Naive B cell (primary cell): ENCODE measurements around the gene GDF7. TPM values are rescaled to one million over a fixed set of nuclear protein-coding genes. Genes with fewer than 3 reads are reported as not detected.
A peak's percentile ranks its signal among the peaks of the same experiment; 100 is the strongest.

Experiments used
- ATAC-seq, 2 donors: fragments of 150-1000 bp; cut with Tn5 transposase; 2 replicates each; pipeline ENCODE4 v1.10.0; 2021; ENCODE audit warnings: low read depth in 2 of 2, mild to moderate bottlenecking in 2 of 2, moderate library complexity in 2 of 2
- DNase-seq: peaks from one replicate; pipeline ENCODE4 v3.0.0; 2022
- H3K27ac Mint-ChIP-seq, 6 donors: one replicate each; pipeline ENCODE4 v1.8.0; 2020 to 2022; ENCODE audit warnings: mild to moderate bottlenecking in 6 of 6, mixed read lengths in 6 of 6, moderate library complexity in 5 of 6, inconsistent platforms in 2 of 6
- H3K27me3 Mint-ChIP-seq, 3 donors: one replicate each; pipeline ENCODE4 v1.8.0; 2021 to 2022; ENCODE audit warnings: mixed read lengths in 3 of 3, mild to moderate bottlenecking in 1 of 3
- H3K36me3 Mint-ChIP-seq, 2 donors: one replicate each; pipeline ENCODE4 v1.8.0; 2020 to 2022; ENCODE audit warnings: mixed read lengths in 2 of 2, inconsistent platforms in 1 of 2, mild to moderate bottlenecking in 1 of 2
- H3K4me1 Mint-ChIP-seq, 3 donors: one replicate each; pipeline ENCODE4 v1.8.0; 2020 to 2022; ENCODE audit warnings: mixed read lengths in 3 of 3, inconsistent platforms in 1 of 3, mild to moderate bottlenecking in 1 of 3, moderate library complexity in 1 of 3
- H3K4me3 Mint-ChIP-seq, 8 donors: one replicate each; pipeline ENCODE4 v1.8.0; 2020 to 2022; ENCODE audit warnings: mild to moderate bottlenecking in 8 of 8, mixed read lengths in 8 of 8, moderate library complexity in 8 of 8, inconsistent platforms in 2 of 8
- H3K9me3 Mint-ChIP-seq, 7 donors: one replicate each; pipeline ENCODE4 v1.8.0; 2020 to 2022; ENCODE audit warnings: mixed read lengths in 7 of 7, mild to moderate bottlenecking in 5 of 7, inconsistent platforms in 2 of 7, moderate library complexity in 1 of 7
- polyA plus RNA-seq, 6 donors: library from polyadenylated mRNA; unstranded; fragments of 300-500 nt; fragmentation: Illumina TruSeq; gene quantifications; one replicate each; pipeline ENCODE4 v1.2.3, GENCODE V29; 2021; ENCODE audit warnings: low read depth in 6 of 6

GDF7 gene
- polyA plus RNA-seq, 6 donors from 2014 or later = 0.17 to 0.77 (median 0.34) TPM; not detected in 1

DNA sequence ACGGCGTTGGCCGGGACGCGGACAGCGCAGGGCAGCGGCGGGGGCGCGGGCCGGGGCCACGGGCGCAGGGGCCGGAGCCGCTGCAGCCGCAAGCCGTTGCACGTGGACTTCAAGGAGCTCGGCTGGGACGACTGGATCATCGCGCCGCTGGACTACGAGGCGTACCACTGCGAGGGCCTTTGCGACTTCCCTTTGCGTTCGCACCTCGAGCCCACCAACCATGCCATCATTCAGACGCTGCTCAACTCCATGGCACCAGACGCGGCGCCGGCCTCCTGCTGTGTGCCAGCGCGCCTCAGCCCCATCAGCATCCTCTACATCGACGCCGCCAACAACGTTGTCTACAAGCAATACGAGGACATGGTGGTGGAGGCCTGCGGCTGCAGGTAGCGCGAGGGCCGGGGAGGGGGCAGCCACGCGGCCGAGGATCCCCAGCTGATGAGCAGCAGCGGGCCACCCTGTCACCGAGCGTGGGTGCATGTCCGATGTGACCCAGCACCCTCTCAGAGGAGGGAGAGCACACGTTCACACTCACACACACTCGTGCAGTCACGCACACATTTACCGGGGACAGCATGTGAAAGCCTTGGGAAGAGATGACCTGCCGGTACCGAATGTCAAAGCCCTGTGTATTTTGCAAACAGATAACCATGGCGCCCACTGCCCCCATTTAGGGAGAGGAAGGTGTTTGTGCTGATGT, 4.2 kb downstream of the GDF7 start:
- ATAC-seq (no peak), DNase-seq (no peak)
- Mint-ChIP-seq H3K9me3 (no peaks in the 10 kb centered on the region), H3K27me3 (peaks cover 30 to 66% (median 39%) of the 10 kb centered on the region in 3 donors), H3K4me1 (peaks cover 39 to 68% (median 52%) of the 10 kb centered on the region in 3 donors), H3K4me3 (peak overlapping the region; percentile 15 to 83 (median 34)), H3K36me3 (no peaks in the 10 kb centered on the region), H3K27ac (peak overlapping the region in 1 of 6 donors; percentile 41)

DNA sequence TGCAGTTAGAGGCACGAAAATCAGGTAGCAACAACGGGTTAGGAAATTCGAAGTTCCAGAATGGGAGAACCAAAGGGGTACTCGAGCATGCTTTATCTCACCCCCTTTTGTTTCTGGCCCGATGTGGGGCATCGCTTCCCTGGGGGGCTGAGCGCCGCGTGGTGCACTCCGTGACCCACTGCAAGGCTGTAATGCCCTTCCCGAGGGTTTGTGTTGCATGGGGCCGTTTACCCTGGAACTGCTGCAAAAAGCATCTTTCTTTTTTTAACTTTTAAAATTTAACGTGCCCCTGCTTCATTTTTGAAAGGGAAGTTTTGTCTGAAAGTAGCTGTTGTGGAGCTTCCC, 4.8 kb downstream of the GDF7 start:
- Mint-ChIP-seq H3K4me1 (peaks cover 41 to 69% (median 56%) of the 10 kb centered on the region in 3 donors), H3K4me3 (peak overlapping the region in 4 of 8 donors; percentile 33 to 86 (median 77)), H3K36me3 (no peaks in the 10 kb centered on the region), H3K9me3 (no peaks in the 10 kb centered on the region), H3K27ac (peak overlapping the region in 1 of 6 donors; percentile 82), H3K27me3 (peaks cover 26 to 62% (median 36%) of the 10 kb centered on the region in 3 donors)
- ATAC-seq = no peak
- DNase-seq = no peak

DNA sequence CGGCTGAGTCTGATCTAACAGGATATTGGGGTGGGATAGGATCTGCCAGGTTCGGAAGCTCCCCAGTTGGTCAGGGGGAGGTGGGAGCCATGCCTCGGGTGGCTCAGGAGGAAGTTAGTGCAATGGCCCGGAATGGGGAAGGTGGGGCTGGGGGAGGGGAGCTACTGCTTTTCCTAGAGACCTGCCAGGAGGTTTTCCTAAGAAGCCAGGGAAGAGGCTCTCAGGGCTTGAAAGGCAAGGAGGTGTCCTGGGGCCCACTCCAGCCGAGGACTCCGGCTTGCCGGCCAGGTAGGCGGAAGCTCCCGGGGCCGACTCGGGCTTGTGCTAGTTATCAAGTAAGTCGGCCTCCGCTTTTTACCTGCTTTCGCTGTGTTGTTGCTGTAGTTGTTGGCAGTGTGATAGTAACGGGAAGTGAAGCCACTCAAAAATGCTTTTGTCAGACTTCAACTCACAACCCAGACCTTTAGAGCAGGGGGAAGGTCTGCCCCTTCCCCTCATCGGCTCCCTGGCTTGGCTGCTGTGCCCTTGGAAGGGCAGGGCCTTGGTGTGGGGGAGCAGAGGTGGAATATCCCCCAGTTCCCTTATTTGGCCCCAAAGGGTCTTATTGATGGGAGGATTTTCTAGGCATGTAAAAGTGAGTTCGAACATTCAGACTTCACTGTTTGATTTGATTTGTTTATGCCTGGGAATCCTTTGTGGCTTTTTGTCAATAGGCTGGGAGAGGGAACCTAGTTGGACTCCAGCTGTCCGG, 5.4 kb downstream of the GDF7 start:
- Mint-ChIP-seq H3K27ac (peak overlapping the region in 5 of 6 donors; percentile 19 to 92 (median 80)), H3K36me3 (no peaks in the 10 kb centered on the region), H3K4me3 (peak overlapping the region in 6 of 8 donors; percentile 33 to 86 (median 65)), H3K4me1 (peaks cover 44 to 76% (median 58%) of the 10 kb centered on the region in 3 donors), H3K9me3 (no peaks in the 10 kb centered on the region), H3K27me3 (peaks cover 26 to 62% (median 36%) of the 10 kb centered on the region in 3 donors)
- DNase-seq = no peak
- ATAC-seq = no peak

DNA sequence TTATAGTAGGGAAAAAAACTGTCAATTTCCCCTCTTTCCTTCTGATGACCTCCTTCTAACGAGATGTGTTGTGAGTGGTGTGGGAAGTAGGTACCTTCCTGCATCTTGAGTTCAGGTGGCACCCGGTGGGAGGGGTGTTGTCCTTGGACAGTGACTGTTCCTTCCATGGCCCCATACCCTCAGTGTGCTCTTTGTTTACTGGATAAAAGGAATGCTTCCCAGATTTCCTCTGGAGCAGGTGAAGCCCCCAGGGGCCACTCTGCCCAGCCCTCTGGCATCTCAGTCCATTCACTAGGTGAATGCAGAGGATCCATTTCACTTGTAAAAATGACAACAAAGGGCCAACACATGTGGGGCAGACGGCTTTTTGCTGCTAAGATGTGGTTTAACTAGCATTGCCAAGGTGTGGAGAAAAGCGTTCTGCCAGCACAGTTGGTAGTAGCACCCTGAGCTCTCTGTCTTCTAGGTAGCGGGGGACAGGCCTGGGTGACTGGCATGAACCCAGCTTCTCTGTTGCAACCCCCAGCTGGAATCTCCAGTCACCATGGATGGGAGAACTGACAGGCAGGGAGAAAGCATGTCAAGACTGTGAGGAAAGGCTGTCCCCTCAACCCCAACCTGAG, 6.9 kb downstream of the GDF7 start:
- H3K4me3 Mint-ChIP-seq = no peak overlapping the region
- no peaks in the 10 kb centered on the region for H3K9me3 Mint-ChIP-seq
- peaks cover 14 to 49% (median 29%) of the 10 kb centered on the region in 3 donors for H3K27me3 Mint-ChIP-seq
- no peaks in the 10 kb centered on the region for H3K36me3 Mint-ChIP-seq
- ATAC-seq (no peak), DNase-seq (no peak)
- peak overlapping the region in 1 of 6 donors; percentile 74 for H3K27ac Mint-ChIP-seq
- H3K4me1 Mint-ChIP-seq = peaks cover 37 to 66% (median 52%) of the 10 kb centered on the region in 3 donors

DNA sequence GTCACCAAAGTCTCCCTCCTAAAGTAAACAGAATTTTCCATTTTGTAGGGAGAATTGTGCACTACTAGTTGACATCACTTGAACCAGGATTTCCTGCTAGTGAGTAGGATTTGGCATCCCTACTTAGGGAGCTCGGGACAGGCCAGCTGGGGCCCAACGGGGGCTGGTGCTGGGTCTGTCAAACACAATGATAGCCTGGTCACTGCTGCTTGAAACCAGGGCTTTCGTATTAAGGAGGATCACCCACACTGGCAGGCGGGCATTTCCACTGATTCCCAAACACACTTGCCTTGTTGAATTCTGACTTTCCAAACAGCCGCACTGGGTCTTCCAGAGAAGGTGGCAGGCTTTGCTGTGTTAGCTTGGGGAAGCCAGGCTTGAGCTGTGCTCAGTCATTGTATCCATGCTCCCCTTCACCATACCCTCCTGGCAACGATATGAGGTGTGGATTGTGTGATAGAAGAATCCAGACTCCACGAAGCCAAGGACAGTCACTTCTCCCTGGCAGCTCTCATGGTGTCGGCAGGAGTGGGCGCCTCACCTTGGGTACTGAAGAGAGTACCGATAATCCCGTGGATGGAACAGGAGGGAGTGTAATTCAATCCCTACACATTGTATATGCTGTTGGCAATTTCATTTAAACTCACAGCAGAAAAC, 7.5 kb downstream of the GDF7 start:
- Mint-ChIP-seq H3K9me3 (no peaks in the 10 kb centered on the region), H3K4me1 (peaks cover 36 to 60% (median 48%) of the 10 kb centered on the region in 3 donors), H3K4me3 (no peak overlapping the region), H3K27ac (peak overlapping the region in 2 of 6 donors; percentile 63 to 74), H3K36me3 (no peaks in the 10 kb centered on the region), H3K27me3 (peaks cover 13 to 43% (median 23%) of the 10 kb centered on the region in 3 donors)
- ATAC-seq (no peak), DNase-seq (no peak)

DNA sequence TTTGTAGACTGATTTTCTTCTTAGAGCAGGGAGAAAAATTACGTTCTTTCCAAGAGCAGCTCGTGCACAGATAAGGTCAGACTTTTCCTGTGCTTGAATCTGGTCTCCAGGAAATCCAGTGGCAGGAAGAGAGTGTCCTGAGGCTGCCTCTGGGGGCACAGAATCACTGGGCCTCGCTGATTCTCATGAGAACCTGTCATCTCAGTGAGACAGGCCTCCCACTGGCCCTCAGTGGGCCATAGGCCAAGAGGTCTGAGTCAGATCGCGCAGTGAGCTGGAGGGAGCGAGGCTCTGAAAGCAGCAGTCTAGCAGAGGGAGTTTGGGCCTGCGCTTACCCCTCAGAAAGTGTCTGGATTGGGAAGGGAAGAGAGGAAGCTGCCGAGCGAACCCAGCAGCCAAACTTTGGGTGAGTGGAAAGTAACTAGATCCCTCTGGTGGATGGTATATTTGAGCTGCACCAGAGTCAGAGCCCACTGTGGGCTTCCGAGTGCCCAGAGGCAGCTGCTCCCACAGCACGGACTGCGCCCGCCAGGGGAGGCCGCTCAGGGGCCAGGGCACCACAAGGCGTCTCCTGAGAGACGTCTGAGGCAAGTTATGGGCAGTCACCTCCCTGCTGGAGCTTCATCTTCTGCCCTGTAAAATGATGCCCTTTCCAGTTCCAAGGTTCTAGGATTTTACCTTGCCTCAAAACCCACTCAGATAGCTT, 8.2 kb downstream of the GDF7 start:
- no peak for DNase-seq
- Mint-ChIP-seq H3K27me3 (peaks cover 8 to 36% (median 18%) of the 10 kb centered on the region in 3 donors), H3K36me3 (no peaks in the 10 kb centered on the region), H3K27ac (peak overlapping the region in 4 of 6 donors; percentile 50 to 86 (median 68)), H3K9me3 (no peaks in the 10 kb centered on the region), H3K4me1 (peaks cover 32 to 53% (median 42%) of the 10 kb centered on the region in 3 donors), H3K4me3 (peak overlapping the region in 3 of 8 donors; percentile 50 to 76 (median 57))
- ATAC-seq = no peak

DNA sequence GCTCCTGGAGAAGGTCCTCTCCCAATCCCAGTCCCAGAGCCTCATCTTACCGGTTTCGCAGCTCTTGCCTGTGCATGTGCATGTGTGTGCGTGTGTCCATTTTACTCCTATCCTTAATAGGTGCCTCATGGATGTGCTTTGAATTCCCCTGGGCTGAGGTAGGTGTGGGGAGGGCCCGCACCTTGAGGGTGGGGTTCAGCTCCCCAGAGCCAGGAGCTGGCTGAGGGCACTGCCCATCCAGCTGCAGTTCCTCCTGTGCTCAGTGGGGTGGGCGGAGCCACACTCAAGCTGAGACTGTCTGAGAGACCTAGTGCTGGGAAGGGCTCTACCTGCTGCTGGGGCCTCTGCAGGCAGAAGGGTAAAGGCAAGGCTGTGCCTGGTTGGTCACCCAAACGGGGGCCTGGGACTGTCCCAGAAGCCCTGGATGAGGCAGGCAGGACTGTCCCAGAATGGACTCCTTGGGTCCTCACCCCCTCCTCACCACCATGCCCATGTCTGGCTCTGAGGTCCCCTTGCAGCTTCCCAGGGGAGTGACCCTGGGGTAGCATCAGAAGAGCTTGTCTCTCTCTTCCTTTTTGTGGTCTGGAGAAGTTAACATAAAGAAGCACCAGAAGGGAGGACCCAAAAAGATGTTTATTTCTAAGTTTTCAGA, 8.9 kb downstream of the GDF7 start:
- Mint-ChIP-seq H3K36me3 (no peaks in the 10 kb centered on the region), H3K4me1 (peaks cover 32 to 47% (median 42%) of the 10 kb centered on the region in 3 donors), H3K27ac (peak overlapping the region; percentile 57 to 92 (median 70)), H3K4me3 (peak overlapping the region in 5 of 8 donors; percentile 1 to 76 (median 50)), H3K9me3 (no peaks in the 10 kb centered on the region), H3K27me3 (peaks cover 8 to 30% (median 18%) of the 10 kb centered on the region in 3 donors)
- DNase-seq (no peak), ATAC-seq (peak; percentile 70 to 81)

DNA sequence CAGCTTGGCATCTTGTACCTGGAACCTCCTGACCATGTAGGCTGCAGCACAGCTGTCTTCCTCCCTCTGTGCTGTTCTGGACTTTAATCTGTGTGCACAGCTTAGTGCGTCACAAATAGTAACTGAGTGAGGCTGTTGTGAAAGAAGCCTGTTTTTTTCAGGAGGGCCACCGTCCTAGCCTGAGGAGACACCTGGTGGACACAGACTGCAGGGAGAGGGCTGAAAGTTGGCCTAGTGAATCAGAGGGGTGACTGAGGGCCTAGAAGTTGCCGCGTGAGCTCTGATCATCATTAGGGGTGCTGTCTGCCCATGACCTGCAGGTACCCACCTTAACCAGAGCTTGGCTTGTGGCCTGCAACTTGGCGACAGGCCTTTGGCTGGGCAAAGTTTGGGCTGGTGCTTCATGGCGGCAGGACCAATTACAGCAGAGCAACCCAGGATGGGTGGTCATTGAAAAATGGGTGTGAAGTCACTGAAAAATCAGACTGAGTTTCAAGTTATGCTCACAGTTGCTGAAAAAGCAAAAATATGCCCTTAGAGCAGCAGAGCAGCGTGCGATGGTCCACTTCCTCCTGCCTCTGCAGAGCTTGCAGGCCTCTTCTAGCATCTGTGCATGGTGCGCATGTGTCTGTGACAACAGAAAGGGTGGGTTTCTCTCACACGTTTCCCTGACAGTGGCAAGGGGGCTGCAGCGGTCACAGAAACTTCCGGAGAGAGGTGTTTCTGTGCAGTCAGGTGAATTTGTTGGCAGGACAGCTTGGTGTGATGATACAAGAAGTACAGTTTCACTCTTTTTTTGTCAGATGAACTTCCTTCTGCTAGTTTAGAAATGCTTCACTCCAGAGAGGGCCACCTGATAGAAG, 9.6 kb downstream of the GDF7 start:
- peaks cover 2 to 24% (median 13%) of the 10 kb centered on the region in 3 donors for H3K27me3 Mint-ChIP-seq
- no peaks in the 10 kb centered on the region for H3K9me3 Mint-ChIP-seq
- DNase-seq (no peak), ATAC-seq (peak; percentile 72 to 80)
- peaks cover 26 to 41% (median 38%) of the 10 kb centered on the region in 3 donors for H3K4me1 Mint-ChIP-seq
- peaks cover 0 to 4% of the 10 kb centered on the region in 2 donors for H3K36me3 Mint-ChIP-seq
- peak overlapping the region; percentile 47 to 92 (median 73) for H3K27ac Mint-ChIP-seq
- H3K4me3 Mint-ChIP-seq = peak overlapping the region in 5 of 8 donors; percentile 50 to 79 (median 57)

DNA sequence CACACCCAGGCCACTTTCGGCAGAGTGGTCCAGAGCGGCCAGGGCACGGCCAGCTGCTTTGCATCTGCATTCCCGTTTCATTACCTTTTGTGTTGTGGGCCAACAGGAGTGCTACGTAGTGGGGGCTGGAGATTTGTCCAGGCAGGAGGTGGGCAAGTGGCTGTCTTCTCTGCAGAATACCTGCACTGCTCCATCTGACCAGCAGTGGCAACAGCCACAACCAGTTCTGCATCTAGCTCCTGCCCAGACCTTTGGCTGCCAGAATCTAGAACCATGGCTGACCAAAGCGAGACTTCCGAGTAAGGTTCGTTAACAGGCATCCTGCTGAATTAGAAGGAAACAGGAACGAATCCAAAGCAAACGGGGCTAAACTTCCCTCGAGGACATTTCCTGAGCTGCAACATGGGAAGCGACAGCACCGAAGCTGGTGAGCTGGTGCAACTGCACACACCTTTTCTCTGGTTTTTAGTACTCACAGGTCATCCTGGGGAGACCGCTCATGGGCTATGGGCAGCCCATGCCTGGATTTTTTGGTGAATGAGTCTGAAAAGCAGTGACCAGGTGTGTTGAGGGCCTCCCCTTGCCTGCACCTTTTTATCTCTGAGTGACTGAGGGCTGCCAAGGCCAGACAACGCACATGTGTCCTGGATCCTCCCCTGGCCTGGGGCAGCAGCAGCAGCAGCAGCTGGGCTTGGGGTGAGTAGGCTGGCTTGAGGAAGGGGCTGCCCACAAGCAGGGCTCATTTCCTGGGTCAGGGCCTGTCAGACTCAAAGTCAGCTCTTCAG, 10.5 kb downstream of the GDF7 start:
- peak overlapping the region in 5 of 6 donors; percentile 42 to 88 (median 72) for H3K27ac Mint-ChIP-seq
- peaks cover 0 to 15% (median 7%) of the 10 kb centered on the region in 3 donors for H3K27me3 Mint-ChIP-seq

DNA sequence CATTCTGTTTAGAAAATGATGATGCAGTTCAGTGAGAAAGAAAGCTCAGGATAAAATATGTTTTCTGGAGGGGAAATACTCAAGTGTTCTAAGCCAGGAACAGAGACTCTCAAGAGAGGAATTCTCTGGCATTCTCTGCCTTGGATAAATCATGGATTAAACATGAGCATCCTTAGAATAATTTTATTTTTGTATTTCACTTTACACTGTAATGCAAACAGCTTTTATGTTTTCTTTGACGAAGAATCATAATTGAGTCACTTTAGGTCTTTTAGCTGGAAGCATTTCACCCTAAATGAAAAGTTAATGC, 11.1 kb downstream of the GDF7 start:
- Mint-ChIP-seq H3K27me3 (peaks cover 0 to 10% (median 7%) of the 10 kb centered on the region in 3 donors), H3K9me3 (no peaks in the 10 kb centered on the region), H3K4me1 (peaks cover 22 to 33% (median 25%) of the 10 kb centered on the region in 3 donors), H3K27ac (peak overlapping the region in 3 of 6 donors; percentile 66 to 88 (median 74)), H3K4me3 (peak overlapping the region in 1 of 8 donors; percentile 33), H3K36me3 (peaks cover 8 to 9% of the 10 kb centered on the region in 2 donors)
- ATAC-seq (no peak), DNase-seq (no peak)

More for the DNA sequence above, 10.5 kb downstream of the GDF7 start:
- peak overlapping the region in 5 of 8 donors; percentile 12 to 79 (median 50) for H3K4me3 Mint-ChIP-seq
- H3K4me1 Mint-ChIP-seq = peaks cover 22 to 33% (median 29%) of the 10 kb centered on the region in 3 donors
- ATAC-seq (no peak), DNase-seq (no peak)
- no peaks in the 10 kb centered on the region for H3K9me3 Mint-ChIP-seq
- peaks cover 3 to 9% of the 10 kb centered on the region in 2 donors for H3K36me3 Mint-ChIP-seq

DNA sequence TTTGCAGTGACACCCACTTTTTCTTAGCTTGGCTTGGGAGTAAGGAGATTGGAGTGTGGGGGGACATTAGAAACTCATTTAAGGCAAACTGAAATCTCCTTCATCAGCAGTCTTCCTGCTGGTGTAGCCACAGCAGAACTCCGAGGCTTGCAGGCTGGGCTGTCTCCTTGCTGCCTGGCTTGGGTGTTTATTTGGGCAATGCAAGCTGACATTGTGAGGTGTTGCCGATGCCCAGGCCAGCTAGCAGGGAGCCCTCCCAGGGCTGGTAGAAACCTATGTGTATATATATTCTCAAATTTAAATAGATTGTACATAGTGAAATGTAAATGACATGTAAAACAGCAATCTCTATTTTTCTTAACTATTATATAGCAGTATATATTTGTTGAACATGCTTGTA, 11.8 kb downstream of the GDF7 start:
- H3K36me3 Mint-ChIP-seq = peaks cover 9% of the 10 kb centered on the region in 2 donors

More for the DNA sequence above, 11.8 kb downstream of the GDF7 start:
- Mint-ChIP-seq H3K27ac (no peak overlapping the region), H3K9me3 (no peaks in the 10 kb centered on the region), H3K27me3 (peaks cover 0 to 6% (median 3%) of the 10 kb centered on the region in 3 donors), H3K4me3 (no peak overlapping the region), H3K4me1 (peaks cover 22 to 33% (median 24%) of the 10 kb centered on the region in 3 donors)
- no peak for DNase-seq
- ATAC-seq = no peak
